A549 (cell line): ENCODE data around the gene SRD5A3. TPM values are rescaled to one million over a fixed set of nuclear protein-coding genes. Genes with fewer than 3 reads are reported as not detected.

Experiments
- ATAC-seq, 2 experiments: fragments of 200-7000 bp in 1 of 2; fragments of >200 bp in 1 of 2; cut with Nextera tagmentation in 1 of 2; cut with Tn5 transposase in 1 of 2; 3 replicates each; pipeline versions ENCODE4 v1.8.0 to v1.9.1; 2018 to 2020; ENCODE audit warnings: mild to moderate bottlenecking in 1 of 2, moderate library complexity in 1 of 2
- CTCF ChIA-PET: fragments of 300-600 bp; sonication (Branson Sonifier 250); formaldehyde crosslinking; extraction: SDS; loops from one replicate; lab custom pipeline; 2021; ENCODE audit warnings: antibody characterized with exemption, inconsistent platforms; lab: Yijun Ruan, JAX
- POLR2A ChIA-PET: fragments of 350-600 bp; formaldehyde crosslinking; extraction: SDS; loops from one replicate; lab custom pipeline; 2021; ENCODE audit warnings: antibody characterized with exemption, inconsistent platforms; lab: Yijun Ruan, JAX
- DNase-seq, 2 experiments: peaks; one replicate each; pipeline versions ENCODE4 v3.0.0 to v3.0.0-alpha.2; 2011 to 2016; ENCODE audit warnings: low read depth in 1 of 2, low spot score in 1 of 2
- FAIRE-seq: peaks from 2 replicates; lab custom pipeline; 2011; peaks lifted over from hg19 to GRCh38; lab: Jason Lieb, UNC
- H3K27ac ChIP-seq, 2 experiments: fragments of >200 bp; sonication (Bioruptor Twin); formaldehyde crosslinking; 3 replicates each; pipeline ENCODE4 v1.5.1; 2016 to 2017
- H3K4me1 ChIP-seq: fragments of >200 bp; sonication (Bioruptor Twin); formaldehyde crosslinking; 3 replicates; pipeline ENCODE4 v1.6.1; 2016
- H3K4me2 ChIP-seq: fragments of >200 bp; sonication (Bioruptor Twin); formaldehyde crosslinking; 3 replicates; pipeline ENCODE4 v1.6.1; 2016
- H3K4me3 ChIP-seq: fragments of >200 bp; sonication (Bioruptor Twin); formaldehyde crosslinking; 3 replicates; pipeline ENCODE4 v1.5.1; 2016
- H3K9me3 ChIP-seq: fragments of >200 bp; sonication (Bioruptor Twin); formaldehyde crosslinking; 3 replicates; pipeline ENCODE4 v1.6.1; 2016
- BHLHE40 ChIP-seq: IDR thresholded peaks from 2 replicates; pipeline ENCODE4 v1.6.1; 2012; ENCODE audit warnings: low read depth, low read length, inconsistent platforms
- CBX2 ChIP-seq: fragments of 200-600 bp; sonication (generic); IDR thresholded peaks from 2 replicates; pipeline ENCODE4 v1.6.1; 2016; ENCODE audit warnings: low read depth, mild to moderate bottlenecking, borderline replicate concordance
- CBX8 ChIP-seq: fragments of 200-600 bp; sonication (generic); IDR thresholded peaks from 2 replicates; pipeline ENCODE4 v1.6.1; 2016
- CEBPB ChIP-seq, 2 experiments: fragments of >200 bp in 1 of 2; sonication (Bioruptor Twin) in 1 of 2; formaldehyde crosslinking in 1 of 2; IDR thresholded peaks; 2 replicates each; pipeline ENCODE4 v1.6.1; 2012 to 2016
- CHD2 ChIP-seq: fragments of 150-350 bp; IDR thresholded peaks from 2 replicates; pipeline ENCODE4 v1.6.1; 2014; ENCODE audit warnings: low read length; ENCODE audit not compliant: partially characterized antibody
- EHF ChIP-seq: fragments of 250-450 bp; sonication (Bioruptor Pico); IDR thresholded peaks from 2 replicates; pipeline ENCODE4 v1.5.0; 2020; ENCODE audit warnings: mild to moderate bottlenecking
- EHMT2 ChIP-seq: fragments of 200-600 bp; sonication (generic); IDR thresholded peaks from 2 replicates; pipeline ENCODE4 v1.6.1; 2016; ENCODE audit warnings: antibody characterized with exemption, low read depth, mild to moderate bottlenecking, moderate library complexity
- ESRRA ChIP-seq: fragments of 150-350 bp; IDR thresholded peaks from 2 replicates; pipeline ENCODE4 v1.6.1; 2014; ENCODE audit warnings: mild to moderate bottlenecking, low read length, borderline replicate concordance
- FOSL2 ChIP-seq, 2 experiments: fragments of 450-650 bp in 1 of 2; fragments of >200 bp in 1 of 2; sonication (Bioruptor Twin) in 1 of 2; formaldehyde crosslinking; IDR thresholded peaks; 2 replicates each; pipeline versions ENCODE4 v1.5.0 to v1.6.1; 2016 to 2020; ENCODE audit warnings: mild to moderate bottlenecking in 1 of 2, moderate library complexity in 1 of 2
- FOXS1 ChIP-seq: fragments of 250-450 bp; sonication (Bioruptor Pico); IDR thresholded peaks from 2 replicates; pipeline ENCODE4 v1.5.0; 2020; ENCODE audit warnings: mild to moderate bottlenecking, moderate library complexity
- HDAC2 ChIP-seq: fragments of 200-600 bp; sonication (generic); IDR thresholded peaks from 2 replicates; pipeline ENCODE4 v1.6.1; 2016
- HOXA7 ChIP-seq: fragments of 250-450 bp; sonication (Bioruptor Pico); IDR thresholded peaks from 2 replicates; pipeline ENCODE4 v1.5.0; 2020; ENCODE audit warnings: mild to moderate bottlenecking, moderate library complexity
- HOXB13 ChIP-seq: fragments of 250-450 bp; sonication (Bioruptor Pico); IDR thresholded peaks from 2 replicates; pipeline ENCODE4 v1.5.0; 2020; ENCODE audit warnings: low read depth, mild to moderate bottlenecking, moderate library complexity
- HOXB5 ChIP-seq: fragments of 250-450 bp; sonication (Bioruptor Pico); IDR thresholded peaks from 2 replicates; pipeline ENCODE4 v1.5.0; 2020; ENCODE audit warnings: mild to moderate bottlenecking, moderate library complexity
- KDM5A ChIP-seq: fragments of 200-600 bp; sonication (generic); IDR thresholded peaks from 2 replicates; pipeline ENCODE4 v1.6.1; 2016; ENCODE audit warnings: antibody characterized with exemption, mild to moderate bottlenecking
- MAFK ChIP-seq: fragments of 450-650 bp; IDR thresholded peaks from 2 replicates; pipeline ENCODE4 v1.6.1; 2014; ENCODE audit not compliant: partially characterized antibody
- NFE2L2 ChIP-seq: fragments of 150-350 bp; conservative IDR thresholded peaks from 2 replicates; pipeline ENCODE4 v1.6.1; 2014; ENCODE audit warnings: low read length
- NPAS2 ChIP-seq: fragments of 250-450 bp; sonication (Bioruptor Pico); IDR thresholded peaks from 2 replicates; pipeline ENCODE4 v1.8.0; 2022; ENCODE audit warnings: mild to moderate bottlenecking, moderate library complexity, borderline replicate concordance
- PHF8 ChIP-seq: fragments of 200-600 bp; sonication (generic); IDR thresholded peaks from 2 replicates; pipeline ENCODE4 v1.6.1; 2016; ENCODE audit warnings: low read depth, mild to moderate bottlenecking, antibody characterized with exemption, moderate library complexity, borderline replicate concordance
- POLR2A ChIP-seq: IDR thresholded peaks from 2 replicates; pipeline ENCODE4 v1.6.1; 2012; ENCODE audit warnings: mild to moderate bottlenecking, low read length
- POLR2AphosphoS2 ChIP-seq: conservative IDR thresholded peaks from 2 replicates; pipeline ENCODE4 v1.6.1; 2012; ENCODE audit warnings: low read length, improper control_type of control experiment, inconsistent platforms
- RCOR1 ChIP-seq: fragments of 150-350 bp; IDR thresholded peaks from 2 replicates; pipeline ENCODE4 v1.6.1; 2014; ENCODE audit warnings: antibody characterized with exemption, low read length, low read depth
- RFX5 ChIP-seq: fragments of 450-650 bp; IDR thresholded peaks from 2 replicates; pipeline ENCODE4 v1.7.1; 2014; ENCODE audit warnings: antibody characterized with exemption, mild to moderate bottlenecking, moderate library complexity
- RNF2 ChIP-seq: fragments of 200-600 bp; sonication (generic); IDR thresholded peaks from 2 replicates; pipeline ENCODE4 v1.6.1; 2016; ENCODE audit warnings: low read depth, mild to moderate bottlenecking, antibody characterized with exemption, moderate library complexity, borderline replicate concordance
- TP53 ChIP-seq: fragments of 250-450 bp; sonication (Bioruptor Pico); IDR thresholded peaks from 2 replicates; pipeline ENCODE4 v1.5.0; 2021; ENCODE audit warnings: mild to moderate bottlenecking, moderate library complexity
- ZC3H11A ChIP-seq: fragments of 450-650 bp; IDR thresholded peaks from 2 replicates; pipeline ENCODE4 v1.6.1; 2014; ENCODE audit warnings: antibody characterized with exemption, mild to moderate bottlenecking
- WGBS: methylation state at CpG from one replicate; pipeline ENCODE4 v1.1.6; 2017; ENCODE audit errors: missing lambda C conversion rate; 5-methylcytosine and 5-hydroxymethylcytosine counted together
- polyA plus RNA-seq, 4 experiments: library from polyadenylated mRNA; depleted of rRNA in 3 of 4; stranded (reverse); fragments of >200 nt; fragmentation: RNase III in 1 of 4; extraction: RNeasy Plus Mini Kit Qiagen cat#74134 plus additional on column Dnase treatment in 1 of 4; gene quantifications; 2 replicates in 3 of 4; 3 replicates in 1 of 4; pipeline ENCODE4 v1.2.3, GENCODE V29; 2011 to 2017
- TF ChIP-seq, protein P1 (sequence below): fragments of >200 bp; sonication (Bioruptor Twin); formaldehyde crosslinking; IDR thresholded peaks from 3 replicates; pipeline ENCODE4 v1.6.1; 2016
- TF ChIP-seq, protein P2 (sequence below): fragments of 250-450 bp; sonication (Bioruptor Pico); IDR thresholded peaks from 2 replicates; pipeline ENCODE4 v1.5.0; 2021; ENCODE audit warnings: mild to moderate bottlenecking, moderate library complexity, borderline replicate concordance
- TF ChIP-seq, protein P3 (sequence below): fragments of 250-450 bp; sonication (Bioruptor Pico); IDR thresholded peaks from 2 replicates; pipeline ENCODE4 v1.5.0; 2020; ENCODE audit warnings: low read depth, mild to moderate bottlenecking, moderate library complexity
- TF ChIP-seq, protein P4 (sequence below): IDR thresholded peaks from 2 replicates; pipeline ENCODE4 v1.6.1; 2012
- TF ChIP-seq, protein P5 (sequence below): fragments of >200 bp; sonication (Bioruptor Twin); formaldehyde crosslinking; IDR thresholded peaks from 2 replicates; pipeline ENCODE4 v1.6.1; 2016

Gene SRD5A3
- polyA plus RNA-seq, 2 of the 4 experiments (the other 2 are of a cell fraction), result 5.9 to 11.1 TPM

DNA sequence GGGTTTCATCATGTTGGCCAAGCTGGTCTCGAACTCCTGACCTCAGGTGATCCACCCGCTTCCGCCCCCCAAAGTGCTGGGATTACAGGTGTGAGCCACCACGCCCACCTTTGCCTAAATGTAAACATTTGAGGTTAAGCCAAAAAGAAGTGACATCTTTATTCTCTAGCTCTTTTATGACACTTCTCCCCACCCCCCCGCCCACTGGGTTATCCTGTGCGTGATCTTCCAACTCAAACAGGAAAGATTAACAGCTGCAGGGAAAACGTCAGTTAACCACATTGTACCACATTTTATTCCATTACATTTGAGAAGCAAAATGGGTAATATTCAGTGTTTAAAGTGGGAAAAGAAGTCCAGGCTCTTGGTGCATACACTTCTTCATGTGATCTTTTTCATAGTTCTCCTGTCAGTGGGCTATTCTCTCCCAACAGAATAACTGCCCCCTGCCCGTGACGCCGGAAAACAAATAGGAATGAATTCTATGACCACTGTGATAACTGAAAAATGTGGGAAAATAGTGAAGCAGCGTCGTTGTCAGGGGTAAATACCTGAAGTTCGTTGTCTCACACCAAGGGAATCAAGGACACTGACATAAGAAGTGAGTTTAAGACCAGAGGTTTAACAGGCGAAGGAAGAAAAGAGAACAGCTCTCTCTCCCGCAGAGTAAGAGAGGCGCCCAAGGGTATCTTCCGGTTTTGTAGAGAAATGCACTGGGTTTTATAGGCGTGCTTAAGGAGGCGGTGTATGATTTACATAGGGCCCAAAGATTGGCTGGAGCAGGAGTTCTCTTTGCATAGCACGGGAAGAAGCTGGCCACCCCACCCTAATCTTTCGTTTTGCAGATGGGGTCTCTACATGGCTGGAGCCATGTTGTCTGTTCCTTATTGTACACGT lies 9.7 kb upstream of the SRD5A3 start:
- WGBS, result 60% methylated on average over 20 of the region's 22 CpGs
- no peak overlapping the region for H3K4me3 ChIP-seq
- no peak overlapping the region for H3K27ac ChIP-seq
- ChIA-PET POLR2A (no interaction called here), CTCF (interaction anchor here (1.8 kb wide), 1 partner anchor 10 kb away, joined by 8 read pairs; the partner anchor contains the start of gene SRD5A3)
- no peak for FAIRE-seq
- H3K9me3 ChIP-seq, result no peaks in the 10 kb centered on the region
- H3K4me1 ChIP-seq, result no peaks in the 10 kb centered on the region
- no peak overlapping the region for H3K4me2 ChIP-seq
- no peak for ATAC-seq
- no peak for DNase-seq
- TF ChIP-seq CEBPB (IDR thresholded peaks at IDR 0.05) (no peak), EHF (CRISPR knock-in tag) (no peak), ESRRA (no peak), MAFK (no peak), HOXB13 (CRISPR knock-in tag) (no peak), CHD2 (no peak), BHLHE40 (no peak), HOXB5 (CRISPR knock-in tag) (no peak), TP53 (no peak), RFX5 (no peak), HDAC2 (no peak), NFE2L2 (no peak), POLR2A (no peak), HOXA7 (CRISPR knock-in tag) (no peak), EHMT2 (no peak), FOXS1 (no peak), CBX8 (no peak), ZC3H11A (no peak)
- TF ChIP-seq, protein P1, sequence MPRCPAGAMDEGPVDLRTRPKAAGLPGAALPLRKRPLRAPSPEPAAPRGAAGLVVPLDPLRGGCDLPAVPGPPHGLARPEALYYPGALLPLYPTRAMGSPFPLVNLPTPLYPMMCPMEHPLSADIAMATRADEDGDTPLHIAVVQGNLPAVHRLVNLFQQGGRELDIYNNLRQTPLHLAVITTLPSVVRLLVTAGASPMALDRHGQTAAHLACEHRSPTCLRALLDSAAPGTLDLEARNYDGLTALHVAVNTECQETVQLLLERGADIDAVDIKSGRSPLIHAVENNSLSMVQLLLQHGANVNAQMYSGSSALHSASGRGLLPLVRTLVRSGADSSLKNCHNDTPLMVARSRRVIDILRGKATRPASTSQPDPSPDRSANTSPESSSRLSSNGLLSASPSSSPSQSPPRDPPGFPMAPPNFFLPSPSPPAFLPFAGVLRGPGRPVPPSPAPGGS, result no peak
- TF ChIP-seq, protein P2, sequence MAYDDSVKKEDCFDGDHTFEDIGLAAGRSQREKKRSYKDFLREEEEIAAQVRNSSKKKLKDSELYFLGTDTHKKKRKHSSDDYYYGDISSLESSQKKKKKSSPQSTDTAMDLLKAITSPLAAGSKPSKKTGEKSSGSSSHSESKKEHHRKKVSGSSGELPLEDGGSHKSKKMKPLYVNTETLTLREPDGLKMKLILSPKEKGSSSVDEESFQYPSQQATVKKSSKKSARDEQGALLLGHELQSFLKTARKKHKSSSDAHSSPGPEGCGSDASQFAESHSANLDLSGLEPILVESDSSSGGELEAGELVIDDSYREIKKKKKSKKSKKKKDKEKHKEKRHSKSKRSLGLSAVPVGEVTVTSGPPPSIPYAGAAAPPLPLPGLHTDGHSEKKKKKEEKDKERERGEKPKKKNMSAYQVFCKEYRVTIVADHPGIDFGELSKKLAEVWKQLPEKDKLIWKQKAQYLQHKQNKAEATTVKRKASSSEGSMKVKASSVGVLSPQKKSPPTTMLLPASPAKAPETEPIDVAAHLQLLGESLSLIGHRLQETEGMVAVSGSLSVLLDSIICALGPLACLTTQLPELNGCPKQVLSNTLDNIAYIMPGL (CRISPR knock-in tag), result no peak

DNA sequence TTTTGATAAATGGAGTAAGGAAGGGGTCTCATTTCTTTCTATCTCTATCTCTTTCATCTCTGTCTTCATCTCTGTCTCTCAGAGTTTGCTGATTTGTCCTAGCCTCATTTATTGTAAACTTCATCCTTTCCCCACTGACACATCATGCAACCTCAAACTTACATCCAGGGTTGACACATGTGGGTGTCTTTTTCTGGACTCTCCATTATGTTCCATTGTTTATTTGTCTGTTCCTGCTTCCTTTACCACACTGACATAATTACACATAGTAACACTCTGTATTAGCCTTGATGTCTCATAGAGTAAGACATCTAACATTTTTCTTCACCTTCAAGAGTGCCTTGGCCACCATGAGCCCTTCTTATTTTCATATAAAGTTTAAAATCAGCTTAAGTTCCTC lies 8.1 kb upstream of the SRD5A3 start:
- DNase-seq (no peak), FAIRE-seq (no peak), ATAC-seq (no peak)
- TF ChIP-seq POLR2AphosphoS2 (no peak), ESRRA (no peak), KDM5A (no peak), NPAS2 (no peak), RCOR1 (no peak), POLR2A (no peak), EHF (CRISPR knock-in tag) (no peak), PHF8 (no peak), TP53 (no peak), EHMT2 (no peak), RNF2 (no peak), CBX2 (no peak), FOSL2 (IDR thresholded peaks at IDR 0.05) (no peak), FOSL2 (CRISPR knock-in tag; IDR thresholded peaks at IDR 0.05) (no peak), HOXB13 (CRISPR knock-in tag) (no peak), FOXS1 (no peak)
- TF ChIP-seq, protein P3, sequence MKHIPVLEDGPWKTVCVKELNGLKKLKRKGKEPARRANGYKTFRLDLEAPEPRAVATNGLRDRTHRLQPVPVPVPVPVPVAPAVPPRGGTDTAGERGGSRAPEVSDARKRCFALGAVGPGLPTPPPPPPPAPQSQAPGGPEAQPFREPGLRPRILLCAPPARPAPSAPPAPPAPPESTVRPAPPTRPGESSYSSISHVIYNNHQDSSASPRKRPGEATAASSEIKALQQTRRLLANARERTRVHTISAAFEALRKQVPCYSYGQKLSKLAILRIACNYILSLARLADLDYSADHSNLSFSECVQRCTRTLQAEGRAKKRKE (CRISPR knock-in tag), result no peak
- TF ChIP-seq, protein P4, sequence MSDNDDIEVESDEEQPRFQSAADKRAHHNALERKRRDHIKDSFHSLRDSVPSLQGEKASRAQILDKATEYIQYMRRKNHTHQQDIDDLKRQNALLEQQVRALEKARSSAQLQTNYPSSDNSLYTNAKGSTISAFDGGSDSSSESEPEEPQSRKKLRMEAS, result no peak
- TF ChIP-seq, protein P5, sequence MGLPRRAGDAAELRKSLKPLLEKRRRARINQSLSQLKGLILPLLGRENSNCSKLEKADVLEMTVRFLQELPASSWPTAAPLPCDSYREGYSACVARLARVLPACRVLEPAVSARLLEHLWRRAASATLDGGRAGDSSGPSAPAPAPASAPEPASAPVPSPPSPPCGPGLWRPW, result no peak
- H3K4me1 ChIP-seq, result no peaks in the 10 kb centered on the region
- no peak overlapping the region for H3K4me3 ChIP-seq
- H3K9me3 ChIP-seq, result no peaks in the 10 kb centered on the region
- no peak overlapping the region for H3K27ac ChIP-seq
- ChIA-PET CTCF (no interaction called here), POLR2A (no interaction called here)
- no peak overlapping the region for H3K4me2 ChIP-seq
